K562 (cell line): ENCODE results near the gene FBXW11. TPM values are rescaled to one million over a fixed set of nuclear protein-coding genes. Genes with fewer than 3 reads are reported as not detected.
A peak's percentile ranks its signal among the peaks of the same experiment; 100 is the strongest.

ENCODE experiments used
- BRCA1 ChIP-seq, 2 experiments: fragments of 450-650 bp in 1 of 2; sonication (generic) in 1 of 2; formaldehyde crosslinking in 1 of 2; IDR thresholded peaks; 2 replicates each; pipeline versions ENCODE4 v1.5.0 to v1.6.1; 2017 to 2020; ENCODE audit warnings: mild to moderate bottlenecking in 1 of 2, missing genetic modification reagents in 1 of 2
- BRF1 ChIP-seq: IDR thresholded peaks from 3 replicates; pipeline ENCODE4 v1.6.1; 2011; ENCODE audit warnings: borderline replicate concordance, mild to moderate bottlenecking; ENCODE audit not compliant: insufficient read length; ENCODE audit errors: extremely low read depth
- polyA plus RNA-seq, 8 experiments: library from polyadenylated mRNA; depleted of rRNA in 4 of 8; stranded (reverse) in 5 of 8; unstranded in 3 of 8; fragments of >200 nt; fragmentation: Nextera tagmentation in 2 of 8; fragmentation: Illumina TruSeq in 1 of 8; extraction: Ambion mirVana in 2 of 8; extraction: Trizol in 1 of 8; gene quantifications; 2 replicates each; pipeline versions ENCODE4 v1.2.1 to v1.2.3, GENCODE V29; 2011 to 2014; ENCODE audit warnings: inconsistent platforms in 1 of 8, missing spikeins in 1 of 8
- total RNA-seq, 7 experiments: library from RNA; depleted of rRNA in 6 of 7; stranded (reverse); fragments of >200 nt in 6 of 7; fragmentation: Illumina TruSeq in 2 of 7; extraction: Trizol in 2 of 7; gene quantifications; 2 replicates each; pipeline versions ENCODE4 v1.2.1 to v1.2.3, GENCODE V29; 2011 to 2021; ENCODE audit warnings: low replicate concordance in 1 of 7
- TF ChIP-seq, protein P1 (sequence below), 2 experiments: IDR thresholded peaks in 1 of 2; conservative IDR thresholded peaks in 1 of 2; 2 replicates each; pipeline ENCODE4 v1.6.1; 2016; ENCODE audit warnings: low read depth in 2 of 2, mild to moderate bottlenecking in 1 of 2, missing compliant biosample characterization in 1 of 2, missing genetic modification characterization in 1 of 2, moderate library complexity in 1 of 2
- TF ChIP-seq, protein P2 (sequence below): fragments of 200-800 bp; sonication (Bioruptor generic); IDR thresholded peaks from 2 replicates; pipeline ENCODE4 v1.6.1; 2016; ENCODE audit warnings: missing genetic modification characterization, missing compliant biosample characterization

The FBXW11 gene
- total and polyA plus RNA-seq, 9 of the 15 experiments (the other 6 are each of a cell fraction or from before 2014, with no cell fraction given), result 3.0 to 28.6 (median 23.6) TPM

DNA sequence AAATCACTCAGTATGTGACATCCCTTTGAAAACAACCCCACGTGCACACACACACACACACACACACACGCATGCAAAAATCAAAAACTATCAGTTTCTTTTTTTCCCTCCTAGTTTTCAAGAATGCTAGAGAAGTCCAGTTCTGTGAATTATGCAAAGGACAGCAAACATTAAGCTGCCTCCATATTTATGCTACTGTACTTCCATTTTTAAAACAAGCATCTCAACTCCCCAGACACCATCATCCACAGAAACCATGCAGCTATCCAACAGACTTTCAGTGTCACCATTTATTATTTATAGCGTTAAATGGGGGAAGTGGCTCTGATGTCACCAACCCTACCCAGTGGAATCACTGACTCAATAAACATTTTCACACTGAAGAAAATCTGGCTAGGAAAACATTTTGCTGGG lies 1.6 kb downstream of the FBXW11 start (continued):
- TF ChIP-seq BRF1 (no peak), BRCA1 (IDR thresholded peaks at IDR 0.05) (no peak), BRCA1 (CRISPR knock-in tag; IDR thresholded peaks at IDR 0.05) (no peak)
- TF ChIP-seq, protein P1, sequence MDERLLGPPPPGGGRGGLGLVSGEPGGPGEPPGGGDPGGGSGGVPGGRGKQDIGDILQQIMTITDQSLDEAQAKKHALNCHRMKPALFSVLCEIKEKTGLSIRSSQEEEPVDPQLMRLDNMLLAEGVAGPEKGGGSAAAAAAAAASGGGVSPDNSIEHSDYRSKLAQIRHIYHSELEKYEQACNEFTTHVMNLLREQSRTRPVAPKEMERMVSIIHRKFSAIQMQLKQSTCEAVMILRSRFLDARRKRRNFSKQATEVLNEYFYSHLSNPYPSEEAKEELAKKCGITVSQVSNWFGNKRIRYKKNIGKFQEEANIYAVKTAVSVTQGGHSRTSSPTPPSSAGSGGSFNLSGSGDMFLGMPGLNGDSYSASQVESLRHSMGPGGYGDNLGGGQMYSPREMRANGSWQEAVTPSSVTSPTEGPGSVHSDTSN (CRISPR knock-in tag; IDR thresholded peaks at IDR 0.05; ENCODE audit: low read depth), result no peak
- TF ChIP-seq, protein P1 (tag; conservative IDR thresholded peaks at IDR 0.05; ENCODE audit: low read depth), result peak; percentile 87
- TF ChIP-seq, protein P2, sequence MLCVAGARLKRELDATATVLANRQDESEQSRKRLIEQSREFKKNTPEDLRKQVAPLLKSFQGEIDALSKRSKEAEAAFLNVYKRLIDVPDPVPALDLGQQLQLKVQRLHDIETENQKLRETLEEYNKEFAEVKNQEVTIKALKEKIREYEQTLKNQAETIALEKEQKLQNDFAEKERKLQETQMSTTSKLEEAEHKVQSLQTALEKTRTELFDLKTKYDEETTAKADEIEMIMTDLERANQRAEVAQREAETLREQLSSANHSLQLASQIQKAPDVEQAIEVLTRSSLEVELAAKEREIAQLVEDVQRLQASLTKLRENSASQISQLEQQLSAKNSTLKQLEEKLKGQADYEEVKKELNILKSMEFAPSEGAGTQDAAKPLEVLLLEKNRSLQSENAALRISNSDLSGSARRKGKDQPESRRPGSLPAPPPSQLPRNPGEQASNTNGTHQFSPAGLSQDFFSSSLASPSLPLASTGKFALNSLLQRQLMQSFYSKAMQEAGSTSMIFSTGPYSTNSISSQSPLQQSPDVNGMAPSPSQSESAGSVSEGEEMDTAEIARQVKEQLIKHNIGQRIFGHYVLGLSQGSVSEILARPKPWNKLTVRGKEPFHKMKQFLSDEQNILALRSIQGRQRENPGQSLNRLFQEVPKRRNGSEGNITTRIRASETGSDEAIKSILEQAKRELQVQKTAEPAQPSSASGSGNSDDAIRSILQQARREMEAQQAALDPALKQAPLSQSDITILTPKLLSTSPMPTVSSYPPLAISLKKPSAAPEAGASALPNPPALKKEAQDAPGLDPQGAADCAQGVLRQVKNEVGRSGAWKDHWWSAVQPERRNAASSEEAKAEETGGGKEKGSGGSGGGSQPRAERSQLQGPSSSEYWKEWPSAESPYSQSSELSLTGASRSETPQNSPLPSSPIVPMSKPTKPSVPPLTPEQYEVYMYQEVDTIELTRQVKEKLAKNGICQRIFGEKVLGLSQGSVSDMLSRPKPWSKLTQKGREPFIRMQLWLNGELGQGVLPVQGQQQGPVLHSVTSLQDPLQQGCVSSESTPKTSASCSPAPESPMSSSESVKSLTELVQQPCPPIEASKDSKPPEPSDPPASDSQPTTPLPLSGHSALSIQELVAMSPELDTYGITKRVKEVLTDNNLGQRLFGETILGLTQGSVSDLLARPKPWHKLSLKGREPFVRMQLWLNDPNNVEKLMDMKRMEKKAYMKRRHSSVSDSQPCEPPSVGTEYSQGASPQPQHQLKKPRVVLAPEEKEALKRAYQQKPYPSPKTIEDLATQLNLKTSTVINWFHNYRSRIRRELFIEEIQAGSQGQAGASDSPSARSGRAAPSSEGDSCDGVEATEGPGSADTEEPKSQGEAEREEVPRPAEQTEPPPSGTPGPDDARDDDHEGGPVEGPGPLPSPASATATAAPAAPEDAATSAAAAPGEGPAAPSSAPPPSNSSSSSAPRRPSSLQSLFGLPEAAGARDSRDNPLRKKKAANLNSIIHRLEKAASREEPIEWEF (CRISPR knock-in tag), result no peak
- TF ChIP-seq, all 486 proteins: peak for 13
